LNCAP (cell line): ENCODE measurements around the gene FBXO21.

Experiments
- CTCF ChIP-seq: fragments of 450-650 bp; IDR thresholded peaks from 2 replicates; pipeline ENCODE4 v1.5.1; 2017; ENCODE audit warnings: mild to moderate bottlenecking

FBXO21 gene

GRCh38 chr12:117147639-117148038, 42.6 kb downstream of the FBXO21 start:
- TF ChIP-seq CTCF = no peak

GRCh38 chr12:117145597-117146154, 44.6 kb downstream of the FBXO21 start:
- no peak for TF ChIP-seq CTCF

GRCh38 chr12:117144599-117144998, 45.7 kb downstream of the FBXO21 start:
- no peak for TF ChIP-seq CTCF

- no peak for TF ChIP-seq CTCF
These were observed 47.2 kb downstream of the FBXO21 start for GRCh38 chr12:117143008-117143532.

GRCh38 chr12:117142094-117142493, 48.2 kb downstream of the FBXO21 start:
- TF ChIP-seq CTCF = no peak

- TF ChIP-seq CTCF = no peak
These were observed 49.0 kb downstream of the FBXO21 start for GRCh38 chr12:117141097-117141898.

- TF ChIP-seq CTCF = no peak
These were observed 49.7 kb downstream of the FBXO21 start for GRCh38 chr12:117140397-117141096.
